Right kidney (tissue), 1 donor: ENCODE measurements around the gene MICALL2.
"Not testable (repeated sequence)": the region's sequence is repeated elsewhere in the genome, so short reads cannot be mapped to it uniquely, and the experiment has no call there.

Experiments
- DNase-seq: peaks from one replicate; pipeline ENCODE4 v3.0.0-alpha.2; 2016

Gene MICALL2

DNA sequence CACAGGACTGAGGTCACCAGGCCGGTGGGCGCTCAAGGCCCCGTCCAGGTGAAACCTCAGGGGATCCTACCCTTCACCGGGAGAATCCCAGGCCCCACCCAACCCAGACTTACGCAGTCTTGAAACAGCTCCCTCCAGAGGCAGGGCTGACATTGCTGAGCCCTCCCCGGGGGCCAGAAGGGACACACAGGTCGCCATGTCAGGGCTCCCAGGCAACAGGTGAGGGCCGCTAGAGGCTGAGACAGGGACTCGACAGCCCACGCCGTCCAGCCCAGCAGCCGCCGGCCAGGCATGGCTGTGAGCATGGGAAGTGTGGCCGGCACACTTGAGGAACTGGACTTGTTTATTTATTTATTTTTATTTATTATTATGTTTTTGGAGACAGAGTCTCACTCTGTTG is 10.3 kb downstream of the MICALL2 start:
- DNase-seq: no peak

DNA sequence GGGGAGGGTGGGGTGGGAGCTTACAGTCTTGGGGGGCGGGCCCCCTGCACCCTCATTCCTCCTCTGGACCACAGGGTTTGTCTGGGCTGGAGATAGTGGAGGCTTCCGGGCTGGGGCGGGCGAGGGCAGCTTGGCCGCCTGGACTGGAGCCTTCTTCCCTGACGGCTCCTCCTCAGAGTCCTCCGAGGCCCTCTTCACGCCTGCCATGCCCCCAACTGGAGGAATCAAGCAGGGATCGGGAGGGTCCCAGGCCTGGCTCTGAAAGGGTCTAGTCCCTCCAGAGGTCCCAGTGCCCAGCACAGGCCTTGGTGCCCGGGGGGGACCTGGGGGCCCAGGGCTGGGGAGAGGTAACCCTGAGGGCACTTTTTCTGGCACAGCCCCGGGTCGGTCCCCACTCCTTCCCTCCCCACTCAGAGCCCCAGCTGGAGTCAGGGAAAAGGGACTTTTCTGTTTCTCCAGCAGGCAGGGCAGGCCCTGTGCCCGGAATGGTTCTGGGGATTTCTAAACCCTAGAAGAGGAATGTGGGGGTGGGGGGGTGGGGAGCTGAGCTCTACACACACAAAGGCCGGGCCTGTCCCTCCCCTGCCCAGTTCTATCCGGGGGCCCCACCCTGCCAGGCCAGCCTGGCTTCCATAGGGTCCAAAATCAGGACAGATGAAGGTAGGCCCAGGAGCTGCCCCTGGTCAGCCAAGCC is 11.6 kb downstream of the MICALL2 start:
- DNase-seq: no peak

GRCh38 chr7:1447112-1447511 is 12.2 kb downstream of the MICALL2 start:
- DNase-seq: no peak

- no peak for DNase-seq
These were observed 12.6 kb downstream of the MICALL2 start for GRCh38 chr7:1446620-1447032.

GRCh38 chr7:1446026-1446425 is 13.2 kb downstream of the MICALL2 start:
- DNase-seq: not testable (repeated sequence)

- no peak for DNase-seq
These were observed 13.9 kb downstream of the MICALL2 start for GRCh38 chr7:1445341-1445740.

DNA sequence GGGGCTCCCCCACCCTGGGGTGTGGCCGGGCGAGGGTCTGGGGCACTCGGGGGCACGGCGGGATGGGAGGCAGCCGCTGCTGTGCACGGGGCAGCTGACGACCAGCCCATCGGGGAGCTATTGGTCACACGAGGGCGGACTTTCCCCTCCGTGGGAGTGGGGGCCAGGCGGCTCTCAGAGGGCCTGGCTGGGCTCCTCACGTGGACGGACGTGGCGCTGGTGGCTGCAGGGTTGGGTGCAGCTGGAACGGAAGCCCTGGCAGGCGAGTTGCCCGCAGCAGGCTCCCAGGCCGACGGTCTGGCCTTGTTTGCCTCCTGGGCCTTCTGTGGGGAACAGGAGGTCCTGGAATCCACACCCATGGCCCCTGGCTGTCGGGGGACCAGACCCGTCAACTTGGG is 14.3 kb downstream of the MICALL2 start:
- no peak for DNase-seq

DNA sequence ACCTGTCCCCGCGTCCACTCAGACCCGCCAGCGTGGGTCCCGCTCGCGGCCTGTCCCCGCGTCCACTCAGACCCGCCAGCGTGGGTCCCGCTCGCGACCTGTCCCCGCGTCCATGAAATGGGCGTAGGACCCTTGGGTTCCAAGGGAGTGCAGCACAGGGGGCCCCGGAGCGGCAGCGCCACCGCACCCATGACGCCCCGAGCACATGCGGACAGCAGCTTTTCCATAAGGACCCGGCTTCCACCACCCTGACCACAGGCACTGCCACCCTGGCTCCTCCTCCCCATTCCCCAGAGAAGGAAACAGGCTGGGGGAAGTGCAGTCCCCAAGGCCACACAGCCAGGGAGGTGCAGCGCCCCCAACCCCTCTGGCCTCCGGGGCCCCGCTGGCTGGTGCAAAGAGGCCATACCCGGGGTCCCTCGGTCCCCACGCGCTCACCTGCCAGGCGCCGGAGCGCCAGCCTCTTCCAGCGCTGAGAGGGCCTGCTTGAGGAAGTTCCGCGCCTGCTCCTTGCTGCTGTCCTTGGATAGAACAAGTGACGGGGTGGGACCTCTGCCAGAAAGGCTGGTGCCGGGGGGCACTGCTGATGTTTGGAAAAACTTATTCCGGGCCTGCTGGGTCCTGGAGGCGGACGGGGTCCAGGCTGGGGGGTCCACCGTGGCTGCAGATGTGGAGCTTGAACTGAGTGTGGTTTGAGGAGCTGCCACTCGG is 14.9 kb downstream of the MICALL2 start:
- no peak for DNase-seq

- DNase-seq: not testable (repeated sequence)
These were observed 15.6 kb downstream of the MICALL2 start for GRCh38 chr7:1443587-1444200.

- no peak for DNase-seq
These were observed 16.7 kb downstream of the MICALL2 start for GRCh38 chr7:1442355-1443124.

- DNase-seq: no peak
These were observed 17.5 kb downstream of the MICALL2 start for GRCh38 chr7:1441615-1442354.

DNA sequence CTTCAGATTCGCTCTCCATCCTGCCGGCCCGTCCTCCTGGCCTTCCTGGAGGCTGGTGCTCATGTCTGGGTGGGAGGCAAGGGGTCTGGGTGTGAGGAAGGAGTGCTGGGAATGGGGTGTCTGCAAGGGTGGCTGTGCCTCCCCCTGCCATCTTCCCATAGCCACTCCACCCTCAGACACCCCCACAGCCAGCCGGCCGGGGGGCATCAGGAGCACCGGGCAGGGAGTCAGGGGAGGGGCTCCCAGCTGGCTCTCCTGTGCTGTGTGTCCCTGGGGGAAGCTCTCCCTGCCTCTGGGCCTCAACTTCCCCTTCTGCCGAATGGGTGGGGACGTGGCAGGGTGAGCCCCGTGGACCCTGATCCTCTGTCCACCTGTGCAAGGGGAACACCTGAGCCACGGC is 18.6 kb downstream of the MICALL2 start:
- no peak for DNase-seq

- DNase-seq: no peak
These were observed 19.6 kb downstream of the MICALL2 start for GRCh38 chr7:1439373-1440363.

DNA sequence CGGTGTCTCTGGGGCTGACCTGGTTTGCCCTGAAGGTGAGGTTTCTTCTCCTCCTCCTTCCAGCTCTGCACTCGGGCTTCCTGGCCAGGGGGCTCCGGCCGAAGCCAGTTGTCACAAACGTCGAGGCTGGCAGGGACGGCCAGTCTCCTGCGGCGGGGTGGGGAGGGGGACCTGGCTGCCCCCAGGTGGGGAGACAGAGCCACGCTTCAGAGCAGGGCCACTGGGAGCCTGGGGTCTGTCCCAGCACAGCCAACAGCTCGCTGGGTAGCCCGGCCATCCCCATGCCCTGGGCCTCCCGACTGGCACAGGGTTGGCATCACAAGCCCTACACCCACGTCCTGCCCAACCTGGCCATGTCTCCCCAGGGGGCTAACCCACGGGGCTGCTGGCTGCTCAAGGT is 20.4 kb downstream of the MICALL2 start:
- no peak for DNase-seq

DNA sequence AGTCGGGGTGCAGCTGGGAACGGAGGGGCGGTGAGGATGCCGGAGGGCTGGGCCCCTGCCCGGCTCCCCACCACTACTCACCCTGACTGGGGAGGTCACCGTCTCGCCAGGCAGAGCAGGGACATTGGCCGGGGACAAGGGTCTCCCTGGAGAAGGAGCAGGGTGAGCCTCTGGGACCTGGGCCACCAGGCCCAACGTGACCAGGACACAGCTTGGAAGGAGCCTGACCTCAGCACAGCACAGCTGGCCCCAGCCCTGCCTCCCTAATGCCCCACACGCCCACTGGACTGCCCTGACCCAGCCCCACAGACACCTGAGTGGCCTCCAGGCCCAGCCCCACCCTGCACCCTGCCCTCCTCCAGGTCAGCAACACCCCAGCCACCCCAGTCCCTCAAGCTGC is 21.1 kb downstream of the MICALL2 start:
- DNase-seq: no peak

DNA sequence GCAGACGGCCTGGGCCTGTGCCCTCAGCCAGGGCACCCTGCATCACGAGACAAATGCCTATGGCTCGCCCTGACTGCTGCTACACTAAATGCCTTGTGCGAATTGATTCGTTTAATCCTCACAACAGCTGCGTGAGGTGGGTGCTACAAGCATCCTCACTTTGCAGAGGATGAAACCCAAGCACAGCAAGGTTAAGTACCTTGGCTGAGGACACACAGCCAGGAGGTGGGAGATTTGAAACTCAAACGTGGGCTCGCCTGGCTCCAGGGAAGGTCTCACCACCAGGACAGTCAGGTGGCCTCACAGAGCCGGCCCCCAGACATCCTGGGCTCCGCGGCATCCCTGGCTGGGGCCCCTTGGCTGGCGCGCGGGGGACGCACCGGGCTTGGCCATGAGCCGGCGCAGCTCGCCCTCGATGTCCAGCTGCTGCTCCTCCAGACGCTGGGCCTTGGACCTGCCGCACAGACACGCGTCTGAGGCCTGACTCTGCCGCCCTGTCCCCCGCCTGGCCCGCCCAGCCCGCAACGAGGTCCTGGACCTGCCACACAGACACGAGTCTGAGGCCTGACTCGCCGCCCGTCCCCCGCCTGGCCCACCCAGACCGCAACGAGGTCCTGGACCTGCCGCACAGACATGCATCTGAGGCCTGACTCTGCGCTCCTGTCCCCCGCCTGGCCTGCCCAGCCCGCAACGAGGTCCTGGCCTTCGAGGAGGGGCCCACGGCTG is 22.0 kb downstream of the MICALL2 start:
- no peak for DNase-seq

DNA sequence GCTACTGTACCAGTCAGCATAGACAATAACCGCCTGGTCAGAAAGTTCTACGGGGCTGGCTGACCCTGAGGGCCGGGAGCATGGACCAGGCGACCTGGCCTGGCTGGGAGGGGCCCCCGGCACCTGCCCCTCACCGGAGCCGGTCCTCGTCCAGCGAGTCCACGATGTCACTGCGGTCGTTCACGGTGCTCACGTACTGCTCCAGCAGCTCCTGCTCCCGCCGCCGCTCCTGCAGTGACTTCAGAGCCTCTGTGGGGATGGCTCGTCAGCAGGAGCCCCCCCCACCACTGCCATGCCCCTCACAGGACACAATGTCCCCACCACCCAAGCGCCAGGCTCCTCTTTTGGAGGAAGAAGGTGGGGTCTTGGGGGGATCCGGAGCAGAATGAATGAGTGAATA is 22.7 kb downstream of the MICALL2 start:
- DNase-seq: no peak

DNA sequence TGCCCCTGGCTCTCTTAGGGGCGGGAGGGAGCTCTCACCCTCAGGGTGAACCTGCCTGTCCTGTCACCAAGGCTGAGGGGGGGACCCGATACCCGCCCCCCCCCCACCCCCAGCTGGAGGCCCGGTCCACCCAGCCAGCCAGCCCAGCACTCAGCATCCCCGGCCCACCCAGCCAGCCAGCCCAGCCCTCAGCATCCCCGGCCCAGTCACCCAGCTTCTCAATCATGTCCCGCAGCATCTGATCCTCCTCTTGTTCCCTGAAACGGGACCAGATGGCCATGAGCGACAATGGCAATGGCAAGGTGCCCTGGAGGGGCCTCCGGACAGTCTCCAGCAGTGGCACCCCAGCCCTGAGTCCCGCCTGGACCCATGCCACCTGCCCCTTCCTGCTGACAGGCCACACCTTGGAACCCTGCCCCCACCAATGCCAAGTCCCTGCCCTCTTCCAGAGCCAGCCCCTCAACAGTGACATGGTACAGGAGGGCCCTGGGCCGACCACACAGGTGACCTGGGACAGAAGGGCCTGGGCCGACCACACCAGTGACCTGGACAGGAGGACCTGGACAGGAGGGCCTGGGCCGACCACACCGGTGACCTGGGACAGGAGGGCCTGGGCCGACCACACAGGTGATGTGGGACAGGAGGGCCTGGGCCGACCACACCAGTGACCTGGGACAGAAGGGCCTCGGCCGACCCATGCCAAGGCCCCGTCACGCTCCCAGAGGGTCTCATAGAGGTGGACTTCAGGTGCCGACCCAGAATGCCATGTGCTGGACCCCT is 24.2 kb downstream of the MICALL2 start:
- DNase-seq: no peak

DNA sequence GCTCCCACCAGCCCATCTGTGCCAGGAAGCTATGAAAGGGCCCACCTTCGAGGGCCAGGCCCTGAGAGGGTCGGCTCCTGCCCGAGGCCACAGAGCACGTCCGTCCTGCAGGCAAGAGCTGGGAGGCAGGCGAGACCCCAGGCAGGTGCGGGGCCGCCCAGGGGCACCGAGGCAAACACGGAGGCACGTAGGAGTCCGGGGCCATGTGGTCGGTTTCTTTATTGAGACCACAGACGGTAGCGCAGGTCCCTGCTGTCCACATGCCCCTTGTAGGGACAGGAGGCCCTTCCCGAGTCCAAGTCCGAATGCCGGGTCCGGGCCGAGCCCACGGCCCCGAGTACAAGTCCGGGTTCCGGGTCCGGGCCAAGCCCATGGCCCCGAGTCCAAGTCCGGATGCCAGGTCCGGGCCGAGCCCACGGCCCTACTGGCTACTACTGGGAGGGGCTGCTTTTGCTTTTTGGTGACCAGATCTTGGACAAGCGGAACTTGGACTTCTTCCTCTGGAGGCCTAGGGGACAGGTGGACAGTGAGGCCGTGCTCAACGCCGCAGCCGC is 25.0 kb downstream of the MICALL2 start:
- no peak for DNase-seq
